GM21723 (cell line): ENCODE results near the gene SLC7A6.
A peak's percentile ranks its signal among the peaks of the same experiment; 100 is the strongest.
"Not testable (repeated sequence)": the region's sequence is repeated elsewhere in the genome, so short reads cannot be mapped to it uniquely, and the experiment has no call there.

Source experiments
- ATAC-seq: cut with Tn5 transposase; IDR thresholded peaks from one replicate; pipeline ENCODE4 v1.9.1; 2021; ENCODE audit warnings: mild to moderate bottlenecking, moderate library complexity; ENCODE audit not compliant: unreplicated experiment

Gene SLC7A6

DNA sequence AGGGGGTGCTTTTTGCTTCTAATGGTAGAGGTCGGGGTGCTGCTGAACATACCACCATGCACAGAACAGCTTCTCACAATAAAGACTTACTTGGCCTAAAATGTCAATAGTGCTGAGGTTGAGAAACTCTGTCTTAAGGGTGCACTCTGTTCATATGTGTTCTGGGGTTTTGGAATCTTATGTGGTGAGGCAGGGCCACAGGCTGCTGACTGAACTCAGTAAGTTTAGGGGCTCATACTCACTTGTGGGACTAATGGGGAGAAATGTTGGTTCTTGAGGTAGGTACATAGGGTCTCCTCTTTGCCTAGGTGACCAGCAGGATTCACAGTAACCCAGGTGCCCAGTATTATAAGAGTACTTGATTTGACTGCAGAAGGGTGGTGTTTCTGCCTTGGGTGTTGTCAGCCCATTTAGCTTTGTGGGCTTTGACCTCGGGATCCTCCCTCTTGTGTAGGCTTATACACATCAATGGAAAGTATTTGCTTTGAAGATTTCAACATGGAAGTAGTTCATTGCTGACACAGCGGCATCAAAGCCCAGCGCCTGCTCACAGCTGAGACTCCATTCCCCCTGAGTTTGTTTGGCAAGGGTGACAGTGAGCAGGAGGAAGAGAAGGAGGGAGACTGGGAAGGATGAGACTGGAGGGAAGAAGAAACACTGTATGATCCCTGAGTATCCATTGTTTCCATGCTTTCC, 17.2 kb downstream of the SLC7A6 start:
- no peak for ATAC-seq

DNA sequence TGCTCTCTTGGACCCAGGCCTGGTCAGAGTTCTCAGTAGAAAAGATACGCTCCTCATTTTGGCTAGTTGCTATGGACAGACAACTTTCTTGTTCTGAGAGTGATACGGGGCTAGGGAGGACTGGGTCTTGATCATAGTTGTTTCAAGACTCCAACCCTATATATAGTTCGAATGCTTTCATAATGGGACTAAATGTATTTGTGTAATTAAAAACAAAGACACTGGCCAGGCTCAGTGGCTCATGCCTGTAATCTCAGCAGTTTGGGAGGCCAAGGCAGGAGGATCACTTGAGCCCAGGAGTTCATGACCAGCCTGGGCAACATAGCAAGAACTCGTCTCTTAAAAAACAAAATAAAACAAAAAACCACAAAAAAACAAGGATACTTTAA, 17.7 kb downstream of the SLC7A6 start:
- no peak for ATAC-seq

DNA sequence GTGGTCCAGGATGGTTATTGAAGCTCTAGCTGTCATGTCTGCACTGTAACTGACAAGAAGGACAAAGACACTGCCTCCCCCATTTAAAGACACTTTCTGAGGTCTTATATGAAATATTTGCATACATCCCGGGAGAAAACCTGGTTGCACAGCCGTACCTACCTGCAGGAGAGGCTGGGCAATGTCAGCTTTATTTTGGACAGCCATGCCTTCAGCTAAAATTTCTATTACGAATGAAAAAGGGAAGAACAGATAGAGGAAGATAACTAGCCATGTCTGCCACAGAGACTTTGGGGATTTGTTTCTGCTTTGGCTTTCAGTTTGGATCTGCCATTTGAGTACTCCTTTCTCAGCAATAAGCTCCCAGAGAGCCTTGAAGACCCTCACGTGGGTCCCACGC, 19.0 kb downstream of the SLC7A6 start:
- no peak for ATAC-seq

DNA sequence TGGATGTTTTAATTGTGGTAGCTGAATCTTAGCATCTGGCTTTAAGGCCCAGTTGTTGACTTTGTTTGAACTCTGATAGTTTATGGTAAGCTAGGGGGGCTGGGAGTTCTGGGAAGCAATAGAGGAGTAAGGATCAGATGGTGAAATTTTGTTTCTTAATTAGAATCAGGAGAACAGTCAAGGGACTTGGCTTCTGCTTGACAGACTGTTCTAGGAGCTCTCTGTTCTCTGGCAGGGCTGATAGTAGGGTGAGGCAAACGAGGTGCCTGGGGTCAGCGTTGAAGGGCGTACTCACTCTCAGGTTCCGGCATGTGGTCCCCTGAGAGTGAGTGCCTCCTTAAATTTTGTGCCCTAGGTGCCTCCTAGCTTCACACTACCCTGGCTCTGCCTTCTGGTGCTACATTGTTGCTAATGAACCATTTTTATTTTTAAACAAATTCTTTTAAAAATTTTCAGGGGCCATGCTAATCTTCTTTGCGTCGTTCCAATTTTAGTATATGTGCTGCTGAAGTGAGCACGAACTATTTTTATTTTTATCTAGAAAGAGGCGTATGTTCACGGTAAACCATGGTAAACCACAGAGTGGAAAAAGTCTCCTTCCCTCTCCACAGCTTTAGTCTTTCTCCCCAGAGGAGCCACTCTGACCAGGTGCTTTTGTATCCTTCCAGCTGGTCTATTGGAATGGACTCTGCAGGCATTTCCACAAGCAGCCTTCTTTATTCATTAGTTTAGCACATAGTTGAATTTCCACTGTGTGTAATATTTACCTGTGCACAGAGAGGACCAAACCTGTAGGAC, 19.7 kb downstream of the SLC7A6 start:
- ATAC-seq, result no peak

DNA sequence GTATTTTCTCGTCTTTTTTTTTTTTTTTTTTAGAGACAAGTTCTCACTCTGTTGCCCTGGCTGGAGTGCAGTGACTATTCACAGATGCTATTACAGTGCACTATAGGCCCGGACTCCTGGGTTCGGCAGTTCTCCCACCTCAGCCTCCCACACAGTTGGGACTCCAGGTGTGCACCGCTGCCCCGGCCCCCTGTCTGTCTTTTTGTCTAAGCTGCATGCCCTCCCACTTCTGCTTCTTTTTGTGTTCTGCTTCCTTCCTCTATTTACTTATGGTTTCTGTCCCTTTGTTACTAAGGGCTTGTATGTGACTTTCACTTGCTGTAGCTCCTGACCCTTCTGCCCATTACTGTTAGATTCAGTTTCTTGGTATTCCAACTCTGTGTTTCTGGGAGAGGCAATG, 20.5 kb downstream of the SLC7A6 start:
- ATAC-seq, result peak; percentile 63

DNA sequence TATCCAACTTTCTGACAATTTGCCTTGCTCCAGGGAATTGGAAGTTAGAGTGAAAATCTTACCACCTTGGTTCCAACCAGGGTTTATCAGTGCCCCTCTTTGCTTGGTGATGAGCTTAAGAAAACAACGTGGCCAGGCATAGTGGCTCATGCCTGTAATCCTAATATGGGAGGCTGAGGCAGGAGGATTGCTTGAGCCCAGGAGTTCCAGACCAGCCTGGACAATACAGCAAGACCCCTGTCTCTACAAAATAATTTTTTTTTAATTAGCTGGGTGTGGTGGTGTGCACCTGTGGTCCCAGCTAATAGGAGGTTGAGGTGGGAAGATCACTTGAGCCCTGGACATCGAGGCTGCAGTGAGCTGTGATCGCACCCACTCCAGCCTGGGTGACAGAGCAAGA, 21.4 kb downstream of the SLC7A6 start:
- no peak for ATAC-seq

DNA sequence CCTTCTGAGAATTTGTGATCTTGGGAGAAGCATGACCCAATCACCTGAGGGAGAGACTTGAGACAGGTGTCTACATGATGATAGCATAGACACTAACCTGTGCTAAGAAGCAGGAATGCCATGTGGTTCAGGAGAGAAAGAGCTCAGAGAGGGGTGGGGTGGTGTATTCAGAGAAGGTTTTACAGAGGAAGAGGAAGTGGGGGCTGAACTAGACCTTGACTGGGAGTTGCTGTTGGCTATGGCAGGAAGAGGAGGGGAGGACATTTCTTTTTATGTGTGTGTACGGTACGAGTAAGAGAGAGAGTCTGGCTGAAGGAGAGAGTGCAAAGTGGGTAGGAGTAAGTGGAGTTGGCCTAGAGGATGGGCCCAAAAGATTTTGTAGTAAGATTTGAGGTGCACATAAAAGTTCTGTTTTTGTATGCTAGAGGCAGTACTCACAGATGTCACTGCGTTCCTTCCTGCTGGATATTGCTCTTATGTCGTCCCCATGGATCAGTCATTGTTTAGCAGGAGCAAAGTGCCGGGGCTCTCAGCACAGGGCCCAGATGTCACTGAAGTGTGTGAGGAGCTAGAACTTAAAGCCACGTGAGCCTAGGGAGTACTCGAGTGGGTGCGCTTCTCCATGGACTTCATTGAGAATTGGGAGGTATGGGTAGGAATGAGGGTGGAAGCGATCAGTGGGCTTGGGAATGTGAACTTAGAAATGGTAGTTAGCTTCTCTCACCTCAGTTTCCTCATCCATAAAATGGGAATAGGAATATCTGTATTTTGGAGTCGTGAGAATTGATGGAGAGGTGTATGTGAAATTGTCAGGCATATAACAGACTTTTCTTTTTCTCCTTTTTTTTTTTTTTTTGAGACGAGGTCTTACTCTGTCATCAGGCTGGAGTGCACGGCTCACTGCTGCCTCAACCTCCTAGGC, 22.1 kb downstream of the SLC7A6 start:
- ATAC-seq, result no peak

DNA sequence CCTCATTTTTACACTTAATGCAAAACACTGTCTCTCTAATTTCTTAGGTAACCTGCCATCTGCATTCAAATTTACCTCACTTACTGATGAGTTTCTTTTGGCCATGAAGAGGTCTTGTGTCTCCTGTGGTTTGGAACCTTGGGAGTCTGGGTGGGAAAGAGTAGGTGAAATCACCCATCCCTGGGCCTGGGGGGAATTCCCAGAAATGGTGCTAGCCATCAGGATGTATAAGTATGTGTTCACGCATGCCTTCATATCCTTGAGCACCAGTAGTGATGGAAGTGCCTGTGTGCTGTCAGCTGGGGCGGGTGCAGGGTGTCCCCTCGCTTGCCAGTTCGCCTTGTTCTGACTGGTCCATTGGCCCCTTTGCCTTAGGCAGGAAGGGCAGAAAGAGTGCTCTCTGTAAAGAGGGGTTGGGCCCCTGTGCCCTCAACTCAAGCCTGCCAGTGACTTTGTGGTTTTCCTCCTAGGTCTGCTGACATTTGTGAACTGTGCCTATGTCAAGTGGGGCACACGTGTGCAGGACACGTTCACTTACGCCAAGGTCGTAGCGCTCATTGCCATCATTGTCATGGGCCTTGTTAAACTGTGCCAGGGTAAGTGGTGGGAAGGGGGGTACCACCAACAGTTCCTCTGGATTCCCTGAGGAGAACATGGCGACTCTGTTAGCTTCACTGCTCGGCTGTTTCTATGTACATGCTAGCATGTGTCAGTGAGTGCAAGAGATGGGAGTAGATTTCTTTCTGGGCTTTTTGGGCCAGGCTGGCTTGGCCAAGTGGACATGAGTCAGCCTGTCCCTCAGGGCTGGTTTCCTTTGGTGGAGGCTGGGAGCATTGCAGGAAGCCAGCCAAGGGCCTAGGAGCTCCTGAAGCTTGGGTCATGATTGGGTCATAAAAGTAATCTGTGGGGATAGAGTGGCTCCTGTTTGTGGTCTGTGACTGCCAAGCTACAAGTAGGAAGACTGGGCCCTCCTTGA, 23.2 kb downstream of the SLC7A6 start:
- ATAC-seq, result no peak

DNA sequence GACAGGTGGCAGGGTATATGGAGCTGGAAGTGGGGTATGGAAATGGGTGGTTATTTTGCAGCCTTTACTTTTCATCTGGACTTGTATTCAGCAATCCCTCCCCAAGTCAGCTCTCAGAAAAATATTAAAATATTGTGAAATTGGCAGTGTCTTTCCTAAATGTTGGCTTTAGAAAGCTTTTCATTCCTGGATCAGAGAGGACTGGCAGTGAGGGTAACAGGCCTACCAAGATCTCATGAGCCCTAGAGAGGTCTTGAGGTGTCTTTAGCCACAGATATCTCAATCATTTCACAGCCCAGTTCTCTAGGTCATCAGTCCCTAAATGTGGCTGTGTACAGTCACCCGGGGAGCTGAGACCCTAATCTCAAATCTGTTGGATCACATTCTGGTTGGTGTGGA, 23.9 kb downstream of the SLC7A6 start:
- ATAC-seq, result no peak

DNA sequence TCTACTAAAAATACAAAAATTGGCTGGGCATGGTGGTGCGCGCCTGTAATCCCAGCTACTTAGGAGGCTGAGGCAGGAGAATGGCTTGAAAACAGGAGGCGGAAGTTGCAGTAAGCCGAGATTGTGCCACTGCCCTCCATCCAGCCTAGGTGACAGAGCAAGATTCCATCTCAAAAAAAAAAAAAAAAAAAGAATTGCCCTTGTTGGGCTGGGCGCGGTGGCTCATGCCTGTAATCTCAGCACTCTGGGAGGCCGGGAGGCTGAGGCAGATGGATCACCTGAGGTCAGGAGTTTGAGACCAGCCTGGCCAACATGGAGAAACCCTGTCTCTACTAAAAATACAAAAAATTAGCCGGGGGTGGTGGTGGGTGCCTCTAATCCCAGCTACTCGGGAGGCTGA, 24.5 kb downstream of the SLC7A6 start:
- ATAC-seq, result not testable (repeated sequence)

DNA sequence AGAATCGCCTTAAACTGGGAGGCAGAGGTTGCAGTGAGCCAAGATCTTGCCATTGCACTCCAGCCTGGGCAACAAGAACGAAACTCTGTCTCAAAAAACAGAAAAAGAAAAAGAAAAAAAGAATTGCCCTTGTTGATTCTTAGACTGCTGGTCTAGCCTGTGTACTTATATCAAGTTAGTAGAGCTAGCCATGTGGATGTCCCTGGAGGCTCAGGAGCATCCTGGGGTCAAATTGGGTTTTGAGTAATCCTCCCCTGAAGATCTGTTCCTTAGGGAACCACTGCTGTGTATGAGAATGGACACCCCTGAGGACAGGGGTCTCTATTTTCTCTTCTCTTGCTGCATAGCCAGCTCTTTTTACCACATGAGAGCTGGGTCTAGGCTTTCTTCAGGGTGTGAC, 24.9 kb downstream of the SLC7A6 start:
- no peak for ATAC-seq

DNA sequence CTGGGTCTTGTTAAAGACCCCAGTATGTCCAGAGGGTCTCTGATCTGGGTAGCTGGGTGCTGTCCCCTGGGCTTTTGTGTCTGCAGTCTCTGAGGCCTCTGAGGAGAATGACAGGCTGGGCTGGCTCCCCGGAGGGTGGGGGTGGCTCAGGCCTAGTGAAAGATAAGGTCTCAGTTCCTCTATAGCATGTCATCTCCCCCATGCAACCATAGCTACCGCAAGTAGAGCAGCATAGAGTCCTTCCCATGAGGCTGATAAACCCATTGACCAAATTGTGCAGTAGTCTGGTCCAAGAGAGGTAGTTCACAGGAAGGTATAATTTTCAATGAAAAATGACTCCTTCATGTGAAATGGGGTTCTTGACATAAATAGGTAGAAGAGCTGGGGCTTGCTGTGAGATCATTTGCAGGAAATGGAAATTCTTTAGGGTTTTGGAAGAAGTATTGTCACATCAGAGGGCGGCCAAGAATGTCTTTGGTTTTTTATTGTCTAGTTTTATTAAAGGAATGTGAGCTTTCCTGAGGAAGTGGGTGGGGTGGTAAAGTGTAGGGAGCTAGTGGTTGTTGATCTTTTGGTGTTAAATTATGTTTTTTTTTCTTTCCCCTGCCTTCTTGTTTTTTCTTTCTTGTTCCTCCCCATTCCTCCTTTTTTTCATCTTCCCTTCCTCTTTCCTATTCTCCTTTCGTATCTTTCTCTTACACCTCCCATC, 25.4 kb downstream of the SLC7A6 start:
- peak; percentile 81 for ATAC-seq

DNA sequence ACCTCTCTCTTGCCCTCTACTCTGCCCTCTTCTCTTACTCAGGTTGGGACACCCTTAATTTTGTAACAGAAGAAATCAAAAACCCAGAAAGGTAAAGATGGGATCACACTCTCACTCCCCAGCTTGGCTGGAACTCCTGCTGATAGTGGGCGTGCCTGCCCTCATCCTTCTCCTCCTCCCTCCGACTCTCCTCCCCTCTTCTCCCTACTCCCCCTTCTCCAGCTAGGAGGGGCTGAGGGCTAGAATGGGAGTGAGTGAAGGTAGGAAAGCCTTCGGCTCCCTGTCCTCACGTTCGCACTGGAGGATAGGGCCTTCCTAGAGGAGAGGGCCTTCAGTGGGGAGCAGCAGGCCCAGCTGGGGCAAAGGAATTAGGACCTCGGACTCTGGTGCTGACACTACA, 26.1 kb downstream of the SLC7A6 start:
- no peak for ATAC-seq

DNA sequence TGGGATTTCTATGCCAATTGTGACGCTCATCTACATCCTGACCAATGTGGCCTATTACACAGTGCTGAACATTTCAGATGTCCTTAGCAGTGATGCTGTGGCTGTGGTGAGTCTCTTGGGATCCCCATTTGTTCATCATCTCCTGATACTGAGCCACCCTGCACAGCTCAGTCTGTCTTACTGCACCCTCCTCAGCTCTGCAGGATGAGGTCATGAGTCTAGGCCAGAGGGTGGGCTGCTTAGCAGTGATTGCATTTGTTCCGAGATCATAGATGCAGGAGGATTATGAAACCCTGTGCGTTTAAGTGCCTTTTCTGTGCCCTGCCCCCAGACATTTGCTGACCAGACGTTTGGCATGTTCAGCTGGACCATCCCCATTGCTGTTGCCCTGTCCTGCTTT, 26.9 kb downstream of the SLC7A6 start:
- ATAC-seq, result no peak

DNA sequence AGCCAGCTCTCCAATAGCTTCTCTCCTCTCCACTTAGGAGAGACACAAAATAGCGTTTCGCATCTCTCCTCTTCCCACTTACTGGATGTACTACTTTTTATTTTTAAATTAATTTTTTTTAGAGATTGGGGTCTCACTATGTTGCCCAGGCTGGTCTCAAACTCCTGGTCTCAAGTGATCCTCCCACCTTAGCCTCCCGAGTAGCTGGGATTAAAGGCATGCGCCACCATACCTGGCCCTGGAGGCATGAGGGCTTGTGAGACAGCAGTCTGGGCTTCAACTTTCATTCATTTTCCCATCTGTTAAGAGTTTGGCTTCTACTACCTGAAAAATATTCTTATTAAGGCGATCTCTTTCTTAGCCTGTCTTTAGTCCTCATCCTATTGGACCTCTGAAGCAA, 28.1 kb downstream of the SLC7A6 start:
- no peak for ATAC-seq

DNA sequence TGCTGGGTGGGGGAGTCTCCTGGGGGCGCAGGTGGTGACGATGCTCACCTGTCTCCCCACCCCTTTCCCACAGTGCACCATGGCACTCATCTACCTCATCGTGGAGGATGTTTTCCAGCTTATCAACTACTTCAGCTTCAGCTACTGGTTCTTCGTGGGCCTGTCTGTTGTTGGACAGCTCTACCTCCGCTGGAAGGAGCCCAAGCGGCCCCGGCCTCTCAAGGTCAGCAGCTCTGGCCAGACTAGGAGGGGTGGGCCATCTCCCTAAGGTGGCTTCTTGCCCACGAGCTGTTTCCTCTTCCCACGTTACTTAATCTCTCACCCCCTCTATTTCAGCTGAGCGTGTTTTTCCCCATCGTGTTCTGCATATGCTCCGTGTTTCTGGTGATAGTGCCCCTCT, 32.0 kb downstream of the SLC7A6 start:
- no peak for ATAC-seq

DNA sequence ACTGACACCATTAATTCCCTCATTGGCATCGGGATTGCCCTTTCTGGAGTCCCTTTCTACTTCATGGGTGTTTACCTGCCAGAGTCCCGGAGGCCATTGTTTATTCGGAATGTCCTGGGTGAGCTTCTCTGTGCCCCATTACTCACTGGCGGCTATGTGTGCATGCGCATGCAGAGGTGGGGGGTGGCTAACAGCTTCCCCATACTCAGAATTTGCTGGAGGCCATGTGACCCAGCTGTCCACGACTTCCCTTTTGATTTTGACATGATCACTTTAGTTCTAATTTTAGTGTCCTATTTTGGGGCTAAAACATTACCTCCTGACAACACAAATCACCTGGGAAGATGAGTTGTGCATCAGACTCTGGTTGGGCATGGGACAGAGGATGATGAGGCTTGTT, 32.4 kb downstream of the SLC7A6 start:
- no peak for ATAC-seq

DNA sequence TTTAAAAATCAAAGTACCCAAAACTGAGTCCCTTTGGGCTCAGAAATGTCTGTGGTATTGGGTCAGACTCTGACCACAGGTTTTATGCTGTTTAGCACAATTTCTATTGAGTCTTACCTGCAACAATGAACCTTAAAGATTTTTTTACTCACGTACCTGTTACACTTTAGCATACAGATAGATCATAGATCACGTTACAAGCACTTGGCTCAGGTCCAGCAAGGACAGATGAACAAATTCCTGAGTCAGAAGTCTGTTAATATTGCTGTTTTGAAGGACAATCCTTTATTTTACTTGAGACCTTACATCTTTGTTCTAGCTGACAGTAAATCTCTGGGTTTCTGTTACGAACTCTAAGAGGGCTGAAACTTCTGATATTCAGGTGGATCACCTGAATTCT, 33.6 kb downstream of the SLC7A6 start:
- ATAC-seq, result no peak

DNA sequence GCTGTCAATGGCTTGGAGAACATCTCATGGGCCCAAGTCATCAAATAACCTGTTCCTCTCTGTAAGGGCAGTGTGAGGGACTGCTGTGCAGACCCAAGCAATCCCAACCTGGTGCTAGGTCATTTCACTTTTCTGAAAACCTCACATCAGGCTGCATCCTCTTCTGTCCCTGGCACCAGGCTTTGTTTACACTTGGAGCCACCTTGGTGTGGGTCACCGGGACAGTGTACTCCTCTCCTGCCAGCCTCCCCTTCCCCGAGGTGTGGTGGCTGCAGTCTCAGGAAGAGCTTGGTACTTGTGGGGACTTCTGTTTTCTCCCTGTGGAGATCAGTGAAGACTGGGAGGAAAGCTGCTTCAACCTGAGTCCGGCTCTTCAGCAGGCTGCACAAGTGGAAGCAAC, 34.0 kb downstream of the SLC7A6 start:
- ATAC-seq, result no peak
